ENCODE measurements around the gene ATP1B1.
"Not testable (repeated sequence)": the region's sequence is repeated elsewhere in the genome, so short reads cannot be mapped to it uniquely, and the experiment has no call there.

Gene ATP1B1

GRCh38 chr1:169118227-169118626, 11.7 kb downstream of the ATP1B1 start:
- DNase-seq, result no peak

GRCh38 chr1:169119405-169119804, 12.9 kb downstream of the ATP1B1 start:
- DNase-seq, result no peak

GRCh38 chr1:169120066-169120465, 13.6 kb downstream of the ATP1B1 start:
- DNase-seq, result no peak

GRCh38 chr1:169121146-169121923, 14.8 kb downstream of the ATP1B1 start:
- no peak for DNase-seq

GRCh38 chr1:169122976-169123375, 16.5 kb downstream of the ATP1B1 start:
- no peak for DNase-seq

GRCh38 chr1:169124459-169124858, 18.0 kb downstream of the ATP1B1 start:
- DNase-seq, result no peak

GRCh38 chr1:169125597-169125996, 19.1 kb downstream of the ATP1B1 start:
- DNase-seq, result not testable (repeated sequence)

GRCh38 chr1:169126335-169126734, 19.8 kb downstream of the ATP1B1 start:
- no peak for DNase-seq

GRCh38 chr1:169127305-169127704, 20.8 kb downstream of the ATP1B1 start:
- DNase-seq, result no peak

GRCh38 chr1:169128562-169128961, 22.1 kb downstream of the ATP1B1 start:
- DNase-seq, result no peak

- DNase-seq, result no peak
Observed at GRCh38 chr1:169129109-169129784, 22.8 kb downstream of the ATP1B1 start.

- DNase-seq, result no peak
Observed at GRCh38 chr1:169130683-169131082, 24.2 kb downstream of the ATP1B1 start.

GRCh38 chr1:169132512-169133227, 26.2 kb downstream of the ATP1B1 start:
- no peak for DNase-seq

- no peak for DNase-seq
Observed at GRCh38 chr1:169133228-169133576, 26.7 kb downstream of the ATP1B1 start.

- no peak for DNase-seq
Observed at GRCh38 chr1:169133801-169134502, 27.5 kb downstream of the ATP1B1 start.

- DNase-seq, result no peak
Observed at GRCh38 chr1:169137357-169137756, 30.9 kb downstream of the ATP1B1 start.

GRCh38 chr1:169138866-169139670, 32.6 kb downstream of the ATP1B1 start:
- no peak for DNase-seq

- no peak for DNase-seq
Observed at GRCh38 chr1:169141356-169141755, 34.9 kb downstream of the ATP1B1 start.

GRCh38 chr1:169142129-169142528, 35.6 kb downstream of the ATP1B1 start:
- no peak for DNase-seq

- no peak for DNase-seq
Observed at GRCh38 chr1:169143346-169143745, 36.9 kb downstream of the ATP1B1 start.

GRCh38 chr1:169143984-169144383, 37.5 kb downstream of the ATP1B1 start:
- no peak for DNase-seq

- DNase-seq, result no peak
Observed at GRCh38 chr1:169144941-169145626, 38.6 kb downstream of the ATP1B1 start.

Measured in CD4-positive, alpha-beta T cell treated with Interleukin-17A for 1 hour (primary cell).